IMR-90 (cell line): ENCODE results near the gene GEMIN8. TPM values are rescaled to one million over a fixed set of nuclear protein-coding genes. Genes with fewer than 3 reads are reported as not detected.

Experiments
- ATAC-seq: fragments of 200-7000 bp; cut with Tn5 transposase; 2 replicates; pipeline ENCODE4 v1.9.1; 2020; ENCODE audit warnings: low read depth, mild to moderate bottlenecking, moderate library complexity
- BruUV-seq: library from RNA; stranded (reverse); fragments of 400-500 nt; replicated peaks from 2 replicates; lab custom pipeline; 2021; lab: Mats Ljungman, UMichigan
- CTCF ChIA-PET: fragments of 300-600 bp; formaldehyde crosslinking; extraction: SDS; loops from one replicate; lab custom pipeline; 2021; ENCODE audit warnings: antibody characterized with exemption; lab: Yijun Ruan, JAX
- POLR2A ChIA-PET: fragments of 300-600 bp; sonication (Branson Sonifier 250); formaldehyde crosslinking; loops from one replicate; lab custom pipeline; 2022; ENCODE audit warnings: antibody characterized with exemption; ENCODE audit not compliant: unreplicated experiment; lab: Charles Lee
- DNase-seq: peaks from one replicate; pipeline ENCODE4 v3.0.0; 2013
- H2AFZ ChIP-seq: replicated peaks from 2 replicates; pipeline ENCODE3; 2013; ENCODE audit warnings: low read length, mild to moderate bottlenecking; ENCODE audit not compliant: poor library complexity
- H2AK5ac ChIP-seq: 2 replicates; pipeline ENCODE4 v1.6.1; 2013; ENCODE audit warnings: low read depth, low read length, inconsistent platforms
- H2AK9ac ChIP-seq: replicated peaks from 2 replicates; pipeline ENCODE3; 2013; ENCODE audit warnings: mild to moderate bottlenecking, low read depth, low read length, moderate library complexity; ENCODE audit not compliant: poor library complexity
- H2BK120ac ChIP-seq: 2 replicates; pipeline ENCODE4 v1.6.1; 2013; ENCODE audit warnings: low read depth, low read length, inconsistent platforms
- H2BK15ac ChIP-seq: 3 replicates; pipeline ENCODE4 v1.6.1; 2013; ENCODE audit warnings: low read depth, low read length, inconsistent platforms
- H2BK20ac ChIP-seq: 2 replicates; pipeline ENCODE4 v1.6.1; 2013; ENCODE audit warnings: low read depth, mild to moderate bottlenecking, inconsistent platforms, low read length, moderate library complexity
- H2BK5ac ChIP-seq: 2 replicates; pipeline ENCODE4 v1.6.1; 2013; ENCODE audit warnings: mild to moderate bottlenecking, low read depth, low read length, inconsistent platforms; ENCODE audit not compliant: poor library complexity, severe bottlenecking
- H3K14ac ChIP-seq: replicated peaks from 2 replicates; pipeline ENCODE4 v1.6.1; 2013; ENCODE audit warnings: low read depth, low read length, inconsistent platforms
- H3K18ac ChIP-seq: 2 replicates; pipeline ENCODE4 v1.6.1; 2013; ENCODE audit warnings: low read depth, low read length, control low read depth
- H3K23ac ChIP-seq: 2 replicates; pipeline ENCODE4 v1.6.1; 2013; ENCODE audit warnings: low read depth, low read length, inconsistent platforms
- H3K27ac ChIP-seq: 2 replicates; pipeline ENCODE4 v1.5.1; 2013; ENCODE audit warnings: mild to moderate bottlenecking, control low read depth, low read length; ENCODE audit not compliant: insufficient read depth
- H3K27me3 ChIP-seq: 2 replicates; pipeline ENCODE4 v1.6.1; 2013; ENCODE audit warnings: low read length; ENCODE audit not compliant: control insufficient read depth, insufficient read depth
- H3K36me3 ChIP-seq: 2 replicates; pipeline ENCODE4 v1.6.1; 2013; ENCODE audit warnings: low read length, mixed read lengths; ENCODE audit not compliant: control insufficient read depth, insufficient read depth
- H3K4ac ChIP-seq: 2 replicates; pipeline ENCODE4 v1.6.1; 2013; ENCODE audit warnings: low read depth, low read length, inconsistent platforms
- H3K4me1 ChIP-seq: 2 replicates; pipeline ENCODE4 v1.6.1; 2013; ENCODE audit warnings: low read length, mixed read lengths; ENCODE audit not compliant: control insufficient read depth, insufficient read depth
- H3K4me2 ChIP-seq: 2 replicates; pipeline ENCODE4 v1.6.1; 2013; ENCODE audit warnings: low read depth, mild to moderate bottlenecking, control low read depth, low read length, moderate library complexity
- H3K4me3 ChIP-seq: 2 replicates; pipeline ENCODE4 v1.5.1; 2013; ENCODE audit warnings: low read depth, mild to moderate bottlenecking, control low read depth, low read length, moderate library complexity; ENCODE audit not compliant: insufficient read depth
- H3K56ac ChIP-seq: 2 replicates; pipeline ENCODE4 v1.6.1; 2013; ENCODE audit warnings: low read length, inconsistent platforms; ENCODE audit not compliant: insufficient read depth; ENCODE audit errors: extremely low read depth
- H3K79me1 ChIP-seq, 2 experiments: 2 replicates each; pipeline ENCODE4 v1.6.1; 2013; ENCODE audit warnings: low read length in 2 of 2, inconsistent platforms in 1 of 2, low read depth in 1 of 2
- H3K9ac ChIP-seq: 2 replicates; pipeline ENCODE4 v1.6.1; 2013; ENCODE audit warnings: low read depth, low read length, control low read depth
- H3K9me1 ChIP-seq: 2 replicates; pipeline ENCODE4 v1.6.1; 2013; ENCODE audit warnings: low read length, inconsistent platforms; ENCODE audit not compliant: insufficient read depth
- H3K9me3 ChIP-seq: 2 replicates; pipeline ENCODE4 v1.6.1; 2013; ENCODE audit warnings: low read length; ENCODE audit not compliant: control insufficient read depth, insufficient read depth
- H4K20me1 ChIP-seq: 2 replicates; pipeline ENCODE4 v1.6.1; 2013; ENCODE audit warnings: low read length, inconsistent platforms; ENCODE audit not compliant: insufficient read depth
- H4K5ac ChIP-seq: 2 replicates; pipeline ENCODE4 v1.6.1; 2013; ENCODE audit warnings: mild to moderate bottlenecking, low read depth, low read length, control low read depth
- H4K8ac ChIP-seq, 2 experiments: 2 replicates each; pipeline ENCODE4 v1.6.1; 2013; ENCODE audit warnings: low read depth in 2 of 2, low read length in 2 of 2, control low read depth in 1 of 2, inconsistent platforms in 1 of 2
- H4K91ac ChIP-seq: 2 replicates; pipeline ENCODE4 v1.6.1; 2013; ENCODE audit warnings: low read depth, low read length, inconsistent platforms; ENCODE audit not compliant: insufficient read depth
- BHLHE40 ChIP-seq: fragments of 150-350 bp; IDR thresholded peaks from 2 replicates; pipeline ENCODE4 v1.6.1; 2016; ENCODE audit warnings: mild to moderate bottlenecking, low read depth, low read length
- CEBPB ChIP-seq: IDR thresholded peaks from 2 replicates; pipeline ENCODE4 v1.6.1; 2012; ENCODE audit warnings: low read depth, low read length, improper control_type of control experiment
- FOS ChIP-seq: fragments of 150-350 bp; IDR thresholded peaks from 2 replicates; pipeline ENCODE4 v1.6.1; 2016; ENCODE audit warnings: low read depth, low read length
- dilution Hi-C: fragments of 300-500 bp; cut with HindIII; formaldehyde crosslinking; loops from one replicate; pipeline ENCODE4 v1.14.3; 2018; ENCODE audit warnings: low sequenced_read_pairs; ENCODE audit not compliant: unreplicated experiment
- in situ Hi-C: fragments of 300-500 bp; cut with MboI; formaldehyde crosslinking; loops from 3 replicates; pipeline ENCODE4 v1.14.3; 2019; ENCODE audit warnings: low sequenced_read_pairs, inconsistent platforms, mixed read lengths
- intact Hi-C: fragments of 100-400 bp; cut with micrococcal nuclease; formaldehyde crosslinking; loops from 2 replicates; pipeline ENCODE4 v1.10.0; 2022
- polyA plus RNA-seq, 3 experiments: library from polyadenylated mRNA; depleted of rRNA; stranded (reverse); fragments of >200 nt; gene quantifications; 2 replicates each; pipeline ENCODE4 v1.2.3, GENCODE V29; 2012; ENCODE audit warnings: low replicate concordance in 1 of 3
- total RNA-seq: library from RNA; depleted of rRNA; stranded (reverse); fragments of >200 nt; gene quantifications from 2 replicates; pipeline ENCODE4 v1.2.3, GENCODE V29; 2012

The GEMIN8 gene
- total and polyA plus RNA-seq, 2 of the 4 experiments (the other 2 are of a cell fraction) = 12.0 to 24.1 TPM

DNA sequence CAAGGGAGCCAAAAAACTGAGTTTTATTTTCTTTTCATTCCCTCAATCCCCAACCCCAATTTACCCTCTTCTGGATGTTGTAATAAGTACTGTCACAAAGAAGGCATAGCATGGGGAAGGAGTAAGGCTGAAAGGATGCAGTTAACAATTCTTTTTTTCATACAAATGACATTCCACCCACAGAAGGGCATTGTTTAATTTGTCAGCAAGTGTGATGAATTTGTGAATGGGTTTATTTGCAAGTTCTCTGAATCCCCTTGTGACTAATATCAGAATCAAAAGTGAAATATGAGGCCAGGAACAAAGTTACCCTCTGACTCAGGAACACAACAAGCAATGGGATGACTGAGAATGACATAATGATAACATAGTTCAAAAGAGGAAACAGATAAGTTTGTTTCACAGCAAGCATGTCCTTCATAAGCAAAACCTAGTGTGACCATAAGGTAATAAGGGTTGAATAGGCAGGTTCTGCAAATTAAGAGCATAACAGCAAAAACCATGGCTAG is 2.1 kb downstream of the GEMIN8 start:
- H3K23ac ChIP-seq = no peak overlapping the region
- no peaks in the 10 kb centered on the region for H3K36me3 ChIP-seq
- BruUV-seq = no TSS peak
- no peak overlapping the region for H3K56ac ChIP-seq
- peaks cover 5 to 13% of the 10 kb centered on the region in 2 experiments; a peak in 2 of 4 replicates for H3K79me1 ChIP-seq
- H4K91ac ChIP-seq = no peak overlapping the region
- no peak overlapping the region for H2BK5ac ChIP-seq
- no peaks in the 10 kb centered on the region for H3K27me3 ChIP-seq
- 0 out of 2 replicates have a peak, but pooled peaks have one; percentile 30 for TF ChIP-seq BHLHE40
- TF ChIP-seq FOS = peak; percentile 58
- no peak for TF ChIP-seq CEBPB
- no peak overlapping the region for H3K4ac ChIP-seq
- no peaks in the 10 kb centered on the region for H3K9me3 ChIP-seq
- no peak overlapping the region for H3K4me3 ChIP-seq
- peaks cover 4% of the 10 kb centered on the region for H3K9me1 ChIP-seq
- peak overlapping the region; percentile 39; the same call in 1 of the 2 replicates for H3K4me2 ChIP-seq
- H4K20me1 ChIP-seq = no peaks in the 10 kb centered on the region
- POLR2A ChIA-PET = no interaction called here
- no peak overlapping the region for H4K5ac ChIP-seq
- no peak overlapping the region for H3K14ac ChIP-seq
- ATAC-seq (no peak; the same call in 1 of the 2 replicates), DNase-seq (peak; percentile 86)
- no peak overlapping the region for H2BK15ac ChIP-seq
- intact Hi-C loops (no loop called here), in situ Hi-C loops (loop anchor here (5.0 to 25.0 kb wide), 4 partner anchors 263 to 1065 kb away; partner anchors contain the start of gene TCEANC), dilution Hi-C loops (no loop called here)
- no peak overlapping the region; the same call in 1 of the 2 replicates for H3K27ac ChIP-seq
- H3K18ac ChIP-seq = no peak overlapping the region
- CTCF ChIA-PET = interaction anchor here (0.7 kb wide), 1 partner anchor 521 kb away, joined by 3 read pairs; no protein-coding TSS in a partner anchor
- no peak overlapping the region for H3K9ac ChIP-seq
- no peak overlapping the region for H2BK120ac ChIP-seq
- H4K8ac ChIP-seq = no peak overlapping the region
- H2AFZ ChIP-seq = no peak overlapping the region
- no peak overlapping the region for H2BK20ac ChIP-seq
- H3K4me1 ChIP-seq = peaks cover 4% of the 10 kb centered on the region
- H2AK5ac ChIP-seq = no peak overlapping the region
- H2AK9ac ChIP-seq = no peak overlapping the region
